C4-2B (cell line): Measurements from ENCODE around the gene ADAT1.

Experiments used
- H3K27ac ChIP-seq: fragments of 450-650 bp; 2 replicates; pipeline ENCODE4 v1.5.1; 2017
- ZFX ChIP-seq: fragments of 450-650 bp; IDR thresholded peaks from 2 replicates; pipeline ENCODE4 v1.6.1; 2017
- TF ChIP-seq, protein P1 (sequence below): fragments of 450-650 bp; conservative IDR thresholded peaks from 2 replicates; pipeline ENCODE4 v1.5.1; 2017; ENCODE audit warnings: mild to moderate bottlenecking

ADAT1 gene

GRCh38 chr16:75552951-75553350 lies 70.1 kb downstream of the ADAT1 start:
- H3K27ac ChIP-seq, result no peak overlapping the region
- TF ChIP-seq, protein P1, sequence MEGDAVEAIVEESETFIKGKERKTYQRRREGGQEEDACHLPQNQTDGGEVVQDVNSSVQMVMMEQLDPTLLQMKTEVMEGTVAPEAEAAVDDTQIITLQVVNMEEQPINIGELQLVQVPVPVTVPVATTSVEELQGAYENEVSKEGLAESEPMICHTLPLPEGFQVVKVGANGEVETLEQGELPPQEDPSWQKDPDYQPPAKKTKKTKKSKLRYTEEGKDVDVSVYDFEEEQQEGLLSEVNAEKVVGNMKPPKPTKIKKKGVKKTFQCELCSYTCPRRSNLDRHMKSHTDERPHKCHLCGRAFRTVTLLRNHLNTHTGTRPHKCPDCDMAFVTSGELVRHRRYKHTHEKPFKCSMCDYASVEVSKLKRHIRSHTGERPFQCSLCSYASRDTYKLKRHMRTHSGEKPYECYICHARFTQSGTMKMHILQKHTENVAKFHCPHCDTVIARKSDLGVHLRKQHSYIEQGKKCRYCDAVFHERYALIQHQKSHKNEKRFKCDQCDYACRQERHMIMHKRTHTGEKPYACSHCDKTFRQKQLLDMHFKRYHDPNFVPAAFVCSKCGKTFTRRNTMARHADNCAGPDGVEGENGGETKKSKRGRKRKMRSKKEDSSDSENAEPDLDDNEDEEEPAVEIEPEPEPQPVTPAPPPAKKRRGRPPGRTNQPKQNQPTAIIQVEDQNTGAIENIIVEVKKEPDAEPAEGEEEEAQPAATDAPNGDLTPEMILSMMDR, result no peak
- no peak for TF ChIP-seq ZFX

- no peak for TF ChIP-seq ZFX
- TF ChIP-seq, protein P1, result peak; percentile 75
- H3K27ac ChIP-seq, result no peak overlapping the region
Observed at GRCh38 chr16:75550211-75550662, 72.8 kb downstream of the ADAT1 start.
